Stimulated activated naive CD4-positive, alpha-beta T cell (primary cell): ENCODE results near the gene ZNF724.

ENCODE experiments used
- DNase-seq, 6 experiments: peaks; one replicate each; lab custom pipeline; 2025; lab: John Stamatoyannopoulos, UW

ZNF724 gene

GRCh38 chr19:23241419-23241818 is 8.8 kb downstream of the ZNF724 start:
- DNase-seq = no peak

GRCh38 chr19:23222998-23223652 is 27.1 kb downstream of the ZNF724 start:
- DNase-seq = no peak

- DNase-seq = no peak
Measured at GRCh38 chr19:23203841-23204344, 46.3 kb downstream of the ZNF724 start.

- no peak for DNase-seq
Measured at GRCh38 chr19:23190341-23190740, 59.9 kb downstream of the ZNF724 start.

GRCh38 chr19:23183251-23183650 is 66.9 kb downstream of the ZNF724 start:
- no peak for DNase-seq
